GM18861 (cell line): ENCODE data around the gene ORM2.
A peak's percentile ranks its signal among the peaks of the same experiment; 100 is the strongest.

Experiments used
- ATAC-seq: cut with Tn5 transposase; IDR thresholded peaks from one replicate; pipeline ENCODE4 v1.9.1; 2021; ENCODE audit not compliant: unreplicated experiment

Gene ORM2

GRCh38 chr9:114348261-114348905, 18.7 kb downstream of the ORM2 start:
- no peak for ATAC-seq

GRCh38 chr9:114348906-114349482, 19.3 kb downstream of the ORM2 start:
- ATAC-seq, result peak; percentile 94

- ATAC-seq, result no peak
Measured at GRCh38 chr9:114349713-114350480, 20.2 kb downstream of the ORM2 start.

GRCh38 chr9:114350636-114351401, 21.1 kb downstream of the ORM2 start:
- no peak for ATAC-seq

- ATAC-seq, result no peak
Measured at GRCh38 chr9:114351932-114352331, 22.3 kb downstream of the ORM2 start.

GRCh38 chr9:114355821-114356220, 26.2 kb downstream of the ORM2 start:
- no peak for ATAC-seq

- no peak for ATAC-seq
Measured at GRCh38 chr9:114356792-114357191, 27.1 kb downstream of the ORM2 start.

- no peak for ATAC-seq
Measured at GRCh38 chr9:114357360-114357759, 27.7 kb downstream of the ORM2 start.

- ATAC-seq, result no peak
Measured at GRCh38 chr9:114357911-114358328, 28.3 kb downstream of the ORM2 start.

GRCh38 chr9:114359801-114360200, 30.1 kb downstream of the ORM2 start:
- no peak for ATAC-seq

- ATAC-seq, result no peak
Measured at GRCh38 chr9:114361542-114361941, 31.9 kb downstream of the ORM2 start.

GRCh38 chr9:114362394-114362793, 32.7 kb downstream of the ORM2 start:
- no peak for ATAC-seq

- ATAC-seq, result no peak
Measured at GRCh38 chr9:114363424-114363823, 33.8 kb downstream of the ORM2 start.

- no peak for ATAC-seq
Measured at GRCh38 chr9:114364134-114365041, 34.7 kb downstream of the ORM2 start.

- no peak for ATAC-seq
Measured at GRCh38 chr9:114365194-114365593, 35.5 kb downstream of the ORM2 start.

GRCh38 chr9:114366334-114367128, 36.9 kb downstream of the ORM2 start:
- ATAC-seq, result peak; percentile 52

- ATAC-seq, result no peak
Measured at GRCh38 chr9:114367366-114367765, 37.7 kb downstream of the ORM2 start.

GRCh38 chr9:114367772-114368569, 38.3 kb downstream of the ORM2 start:
- ATAC-seq, result no peak
